Left ventricle myocardium inferior (tissue), 1 donor: Measurements from ENCODE around the gene MYOD1. TPM values are rescaled to one million over a fixed set of nuclear protein-coding genes. Genes with fewer than 3 reads are reported as not detected.

Experiments used
- DNase-seq: peaks from one replicate; pipeline ENCODE4 v3.0.0-alpha.2; 2020
- H3K27ac ChIP-seq: fragments of 200-600 bp; replicated peaks from 2 replicates; pipeline ENCODE4 v1.8.0; 2021
- H3K27me3 ChIP-seq: fragments of 200-600 bp; 2 replicates; pipeline ENCODE4 v1.8.0; 2021; ENCODE audit warnings: low read depth
- H3K36me3 ChIP-seq: fragments of 200-600 bp; 2 replicates; pipeline ENCODE4 v1.8.0; 2021
- H3K4me1 ChIP-seq: fragments of 200-600 bp; 2 replicates; pipeline ENCODE4 v1.8.0; 2021
- H3K4me3 ChIP-seq: fragments of 200-600 bp; 2 replicates; pipeline ENCODE4 v1.8.0; 2021; ENCODE audit warnings: mild to moderate bottlenecking, moderate library complexity
- H3K9me3 ChIP-seq: fragments of 200-600 bp; replicated peaks from 2 replicates; pipeline ENCODE4 v1.8.0; 2021
- intact Hi-C: fragments of 100-400 bp; cut with micrococcal nuclease; formaldehyde crosslinking; loops from one replicate; pipeline ENCODE4 v1.11.0; 2022
- long read RNA-seq: library from polyadenylated mRNA; unstranded; transcript quantifications from one replicate; pipeline ENCODE4 v2.0.0, GENCODE V29; 2021
- total RNA-seq: library from RNA; stranded (reverse); fragmentation: NEBNext Ultra II Directional; extraction: Animal tissue kit (Norgen Biotek cat#: 25700); gene quantifications from one replicate; pipeline ENCODE4 v1.2.1, GENCODE V29; 2021
- TF ChIP-seq, protein P1 (sequence below): fragments of 200-600 bp; IDR thresholded peaks from 2 replicates; pipeline ENCODE4 v1.8.0; 2021; ENCODE audit warnings: antibody characterized with exemption, mild to moderate bottlenecking, borderline replicate concordance
- donor health status: DM: no; HTN: yes; CAD: no; lungs with severe emphysema.

Gene MYOD1
- total RNA-seq = not detected
- long read RNA-seq = 0 reads

DNA sequence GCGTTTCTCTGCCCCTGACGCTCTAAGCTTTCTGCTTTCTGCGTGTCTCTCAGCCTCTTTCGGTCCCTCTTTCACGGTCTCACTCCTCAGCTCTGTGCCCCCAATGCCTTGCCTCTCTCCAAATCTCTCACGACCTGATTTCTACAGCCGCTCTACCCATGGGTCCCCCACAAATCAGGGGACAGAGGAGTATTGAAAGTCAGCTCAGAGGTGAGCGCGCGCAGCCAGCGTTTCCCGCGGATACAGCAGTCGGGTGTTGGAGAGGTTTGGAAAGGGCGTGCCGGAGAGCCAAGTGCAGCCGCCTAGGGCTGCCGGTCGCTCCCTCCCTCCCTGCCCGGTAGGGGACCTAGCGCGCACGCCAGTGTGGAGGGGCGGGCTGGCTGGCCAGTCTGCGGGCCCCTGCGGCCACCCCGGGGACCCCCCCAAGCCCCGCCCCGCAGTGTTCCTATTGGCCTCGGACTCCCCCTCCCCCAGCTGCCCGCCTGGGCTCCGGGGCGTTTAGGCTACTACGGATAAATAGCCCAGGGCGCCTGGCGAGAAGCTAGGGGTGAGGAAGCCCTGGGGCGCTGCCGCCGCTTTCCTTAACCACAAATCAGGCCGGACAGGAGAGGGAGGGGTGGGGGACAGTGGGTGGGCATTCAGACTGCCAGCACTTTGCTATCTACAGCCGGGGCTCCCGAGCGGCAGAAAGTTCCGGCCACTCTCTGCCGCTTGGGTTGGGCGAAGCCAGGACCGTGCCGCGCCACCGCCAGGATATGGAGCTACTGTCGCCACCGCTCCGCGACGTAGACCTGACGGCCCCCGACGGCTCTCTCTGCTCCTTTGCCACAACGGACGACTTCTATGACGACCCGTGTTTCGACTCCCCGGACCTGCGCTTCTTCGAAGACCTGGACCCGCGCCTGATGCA is at the start of gene MYOD1:
Gene MYOD1, plus strand, starts transcription at position 544 of the 910 bp plus-strand sequence. Its CDS starts 212 bp downstream, at position 756.
- H3K9me3 ChIP-seq = no peaks in the 10 kb centered on the region
- no peak for DNase-seq
- no peak within 1 kb of the TSS for H3K27ac ChIP-seq
- H3K27me3 ChIP-seq = peaks cover 94% of the 10 kb centered on the region
- intact Hi-C loops = no loop called here
- peaks cover 41% of the 10 kb centered on the region for H3K4me1 ChIP-seq
- H3K4me3 ChIP-seq = peak within 1 kb of the TSS; percentile 48
- H3K36me3 ChIP-seq = no peaks in the 10 kb centered on the region
- TF ChIP-seq, protein P1, sequence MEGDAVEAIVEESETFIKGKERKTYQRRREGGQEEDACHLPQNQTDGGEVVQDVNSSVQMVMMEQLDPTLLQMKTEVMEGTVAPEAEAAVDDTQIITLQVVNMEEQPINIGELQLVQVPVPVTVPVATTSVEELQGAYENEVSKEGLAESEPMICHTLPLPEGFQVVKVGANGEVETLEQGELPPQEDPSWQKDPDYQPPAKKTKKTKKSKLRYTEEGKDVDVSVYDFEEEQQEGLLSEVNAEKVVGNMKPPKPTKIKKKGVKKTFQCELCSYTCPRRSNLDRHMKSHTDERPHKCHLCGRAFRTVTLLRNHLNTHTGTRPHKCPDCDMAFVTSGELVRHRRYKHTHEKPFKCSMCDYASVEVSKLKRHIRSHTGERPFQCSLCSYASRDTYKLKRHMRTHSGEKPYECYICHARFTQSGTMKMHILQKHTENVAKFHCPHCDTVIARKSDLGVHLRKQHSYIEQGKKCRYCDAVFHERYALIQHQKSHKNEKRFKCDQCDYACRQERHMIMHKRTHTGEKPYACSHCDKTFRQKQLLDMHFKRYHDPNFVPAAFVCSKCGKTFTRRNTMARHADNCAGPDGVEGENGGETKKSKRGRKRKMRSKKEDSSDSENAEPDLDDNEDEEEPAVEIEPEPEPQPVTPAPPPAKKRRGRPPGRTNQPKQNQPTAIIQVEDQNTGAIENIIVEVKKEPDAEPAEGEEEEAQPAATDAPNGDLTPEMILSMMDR = no peak

DNA sequence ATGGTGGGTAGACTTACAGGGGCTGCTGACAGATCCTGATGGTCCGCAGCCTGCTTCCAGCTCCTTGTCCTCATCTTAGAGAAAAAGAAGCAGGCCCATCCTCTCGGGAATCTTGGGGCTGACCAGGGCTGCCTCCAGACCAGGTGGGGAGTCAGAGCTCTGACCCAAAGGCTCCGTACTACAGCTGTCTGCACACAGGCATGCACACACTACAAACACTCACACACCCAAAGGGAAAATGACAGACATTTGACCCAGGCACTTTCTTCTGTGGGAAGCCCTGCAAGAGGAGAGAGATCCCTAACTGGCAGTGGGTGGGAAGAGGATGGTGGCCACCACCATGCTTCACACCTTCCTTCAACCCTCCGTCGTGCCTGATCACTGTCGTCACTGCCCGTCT is 46.9 kb upstream of the MYOD1 start:
- H3K27me3 ChIP-seq = peaks cover 40% of the 10 kb centered on the region
- TF ChIP-seq, protein P1 = no peak
- peaks cover 23% of the 10 kb centered on the region for H3K9me3 ChIP-seq
- no peaks in the 10 kb centered on the region for H3K4me1 ChIP-seq
- no peak overlapping the region for H3K27ac ChIP-seq
- no peak for DNase-seq
- H3K4me3 ChIP-seq = no peak overlapping the region
- no peaks in the 10 kb centered on the region for H3K36me3 ChIP-seq
- intact Hi-C loops = no loop called here

DNA sequence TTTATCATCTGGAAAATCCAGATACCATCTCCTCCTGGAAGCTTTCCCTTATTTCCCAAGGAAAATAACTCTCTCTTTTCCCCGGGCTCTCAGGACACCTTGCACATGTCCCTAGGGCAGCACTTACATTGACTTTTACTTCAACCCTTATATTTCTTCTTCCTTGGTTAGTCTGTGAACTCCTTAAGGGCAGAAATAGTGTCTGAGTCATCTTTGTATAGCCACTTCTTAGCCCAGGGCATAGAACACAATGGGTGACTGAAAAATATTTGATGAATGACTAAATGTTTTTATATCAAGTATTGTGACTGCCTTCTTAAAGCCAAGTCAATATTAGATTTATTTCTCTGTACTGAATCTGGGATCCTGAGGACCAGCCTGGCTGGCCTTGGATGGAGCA is 45.4 kb upstream of the MYOD1 start:
- Histone ChIP-seq H3K9me3 (peaks cover 31% of the 10 kb centered on the region), H3K36me3 (no peaks in the 10 kb centered on the region), H3K4me3 (no peak overlapping the region), H3K4me1 (no peaks in the 10 kb centered on the region), H3K27ac (no peak overlapping the region), H3K27me3 (peaks cover 47% of the 10 kb centered on the region)
- intact Hi-C loops = no loop called here
- DNase-seq = no peak
- TF ChIP-seq, protein P1 = no peak

DNA sequence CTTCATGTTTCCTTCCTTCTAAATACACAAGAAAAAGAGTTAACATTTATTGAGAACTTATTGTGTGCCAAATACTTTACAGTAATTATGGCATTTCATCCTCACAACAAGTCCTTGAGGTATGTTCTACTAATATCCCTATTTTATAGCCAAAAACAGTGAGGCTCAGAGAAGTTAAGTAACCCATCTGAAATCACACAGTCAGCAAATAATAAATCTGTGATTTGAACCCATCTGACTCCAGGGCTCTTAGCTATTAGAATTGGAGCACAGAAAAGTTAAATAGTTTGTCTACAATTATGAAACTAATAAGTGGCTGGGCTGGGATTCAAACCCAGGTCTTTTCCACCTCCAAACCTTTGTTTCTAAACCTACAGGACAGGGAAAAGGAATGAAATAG is 36.5 kb upstream of the MYOD1 start:
- H3K4me1 ChIP-seq = no peaks in the 10 kb centered on the region
- no peak for DNase-seq
- H3K27me3 ChIP-seq = peaks cover 77% of the 10 kb centered on the region
- intact Hi-C loops = no loop called here
- peaks cover 7% of the 10 kb centered on the region for H3K9me3 ChIP-seq
- no peak overlapping the region for H3K4me3 ChIP-seq
- no peaks in the 10 kb centered on the region for H3K36me3 ChIP-seq
- TF ChIP-seq, protein P1 = no peak
- no peak overlapping the region for H3K27ac ChIP-seq

DNA sequence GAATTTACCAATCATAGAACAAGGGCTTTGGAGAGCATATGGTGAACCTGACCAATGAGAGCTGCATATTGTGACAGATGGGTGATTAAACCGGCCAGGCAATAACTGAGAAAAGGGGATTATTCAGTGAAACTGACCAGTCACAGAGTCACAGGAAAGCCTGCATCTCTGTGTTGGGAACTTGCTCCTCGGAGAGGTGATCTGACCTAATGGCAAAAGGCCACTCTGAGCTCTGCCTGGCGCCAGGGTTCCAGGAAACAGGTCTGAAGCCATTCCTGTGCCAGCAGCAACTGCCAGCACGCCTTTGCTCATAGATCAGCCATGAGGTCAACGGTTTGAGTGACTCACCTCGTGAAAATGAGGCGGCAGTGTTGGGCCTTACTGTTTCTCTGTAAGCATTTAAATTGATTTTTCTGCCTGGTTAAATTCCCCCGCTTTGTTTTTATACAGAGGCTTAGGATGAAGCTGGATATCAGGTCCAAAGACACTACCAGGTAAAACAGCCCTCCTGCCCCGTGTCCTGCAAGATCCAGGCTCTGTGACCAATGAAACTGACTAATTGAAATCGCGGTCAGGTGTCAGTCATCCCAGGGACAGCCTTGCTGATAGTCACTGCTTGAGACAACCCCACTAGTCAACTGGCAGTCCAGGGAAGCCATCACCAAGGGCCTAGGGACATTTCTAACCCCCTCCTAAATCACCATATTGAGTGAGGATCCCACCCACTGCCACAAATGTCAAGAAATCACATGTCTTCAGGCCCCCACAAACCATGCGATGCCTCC is 35.8 kb upstream of the MYOD1 start:
- DNase-seq = no peak
- Histone ChIP-seq H3K36me3 (no peaks in the 10 kb centered on the region), H3K4me1 (no peaks in the 10 kb centered on the region), H3K27me3 (peaks cover 79% of the 10 kb centered on the region), H3K4me3 (no peak overlapping the region), H3K9me3 (no peaks in the 10 kb centered on the region), H3K27ac (no peak overlapping the region)
- intact Hi-C loops = no loop called here
- TF ChIP-seq, protein P1 = no peak
